ENCODE measurements around the gene NVL.

Gene NVL

GRCh38 chr1:224219612-224220059 is 110.3 kb downstream of the NVL start:
- TF ChIP-seq, protein P1, sequence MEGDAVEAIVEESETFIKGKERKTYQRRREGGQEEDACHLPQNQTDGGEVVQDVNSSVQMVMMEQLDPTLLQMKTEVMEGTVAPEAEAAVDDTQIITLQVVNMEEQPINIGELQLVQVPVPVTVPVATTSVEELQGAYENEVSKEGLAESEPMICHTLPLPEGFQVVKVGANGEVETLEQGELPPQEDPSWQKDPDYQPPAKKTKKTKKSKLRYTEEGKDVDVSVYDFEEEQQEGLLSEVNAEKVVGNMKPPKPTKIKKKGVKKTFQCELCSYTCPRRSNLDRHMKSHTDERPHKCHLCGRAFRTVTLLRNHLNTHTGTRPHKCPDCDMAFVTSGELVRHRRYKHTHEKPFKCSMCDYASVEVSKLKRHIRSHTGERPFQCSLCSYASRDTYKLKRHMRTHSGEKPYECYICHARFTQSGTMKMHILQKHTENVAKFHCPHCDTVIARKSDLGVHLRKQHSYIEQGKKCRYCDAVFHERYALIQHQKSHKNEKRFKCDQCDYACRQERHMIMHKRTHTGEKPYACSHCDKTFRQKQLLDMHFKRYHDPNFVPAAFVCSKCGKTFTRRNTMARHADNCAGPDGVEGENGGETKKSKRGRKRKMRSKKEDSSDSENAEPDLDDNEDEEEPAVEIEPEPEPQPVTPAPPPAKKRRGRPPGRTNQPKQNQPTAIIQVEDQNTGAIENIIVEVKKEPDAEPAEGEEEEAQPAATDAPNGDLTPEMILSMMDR (conservative IDR thresholded peaks at IDR 0.05; ENCODE audit: low read length), result no peak
- no peak for TF ChIP-seq EZH2phosphoT487 (IDR thresholded peaks at IDR 0.05; ENCODE audit: borderline replicate concordance)
- Histone ChIP-seq H3K4me3 (ENCODE audit: low read length, poor library complexity, severe bottlenecking) (no peak overlapping the region), H3K9me2 (replicated peaks; ENCODE audit: low read depth, low read length) (no peaks in the 10 kb centered on the region), H3K9ac (ENCODE audit: low read depth, low read length, poor library complexity, severe bottlenecking) (no peak overlapping the region), H3K4me2 (ENCODE audit: low read depth, low read length, poor library complexity, severe bottlenecking) (no peak overlapping the region), H4K20me1 (ENCODE audit: insufficient read depth, low read length, poor library complexity, severe bottlenecking) (no peaks in the 10 kb centered on the region), H3F3A (ENCODE audit: low read depth) (no peaks in the 10 kb centered on the region), H3K79me2 (ENCODE audit: insufficient read depth, low read length) (no peaks in the 10 kb centered on the region), H3K9me3 (ENCODE audit: insufficient read depth, low read depth, low read length) (no peaks in the 10 kb centered on the region), H3K36me3 (ENCODE audit: insufficient read depth, low read length) (no peaks in the 10 kb centered on the region), H3K4me1 (ENCODE audit: insufficient read depth, low read length, poor library complexity, severe bottlenecking) (no peaks in the 10 kb centered on the region), H3K27me3 (ENCODE audit: insufficient read depth, low read length, poor library complexity, severe bottlenecking) (no peaks in the 10 kb centered on the region), H2AFZ (ENCODE audit: low read length) (no peak overlapping the region)

- no peak for TF ChIP-seq EZH2phosphoT487 (IDR thresholded peaks at IDR 0.05; ENCODE audit: borderline replicate concordance)
- TF ChIP-seq, protein P1 (conservative IDR thresholded peaks at IDR 0.05; ENCODE audit: low read length), result no peak
- no peak overlapping the region for H2AFZ ChIP-seq (ENCODE audit: low read length)
- H3K36me3 ChIP-seq (ENCODE audit: insufficient read depth, low read length), result no peaks in the 10 kb centered on the region
- H3K9me2 ChIP-seq (replicated peaks; ENCODE audit: low read depth, low read length), result no peaks in the 10 kb centered on the region
- H3K9me3 ChIP-seq (ENCODE audit: insufficient read depth, low read depth, low read length), result no peaks in the 10 kb centered on the region
- H3F3A ChIP-seq (ENCODE audit: low read depth), result no peaks in the 10 kb centered on the region
- H3K79me2 ChIP-seq (ENCODE audit: insufficient read depth, low read length), result no peaks in the 10 kb centered on the region
- no peak overlapping the region for H3K4me2 ChIP-seq (ENCODE audit: low read depth, low read length, poor library complexity, severe bottlenecking)
- H3K4me3 ChIP-seq (ENCODE audit: low read length, poor library complexity, severe bottlenecking), result no peak overlapping the region
- no peaks in the 10 kb centered on the region for H3K27me3 ChIP-seq (ENCODE audit: insufficient read depth, low read length, poor library complexity, severe bottlenecking)
- no peaks in the 10 kb centered on the region for H3K4me1 ChIP-seq (ENCODE audit: insufficient read depth, low read length, poor library complexity, severe bottlenecking)
- H3K9ac ChIP-seq (ENCODE audit: low read depth, low read length, poor library complexity, severe bottlenecking), result no peak overlapping the region
- H4K20me1 ChIP-seq (ENCODE audit: insufficient read depth, low read length, poor library complexity, severe bottlenecking), result no peaks in the 10 kb centered on the region
These were observed 110.9 kb downstream of the NVL start for GRCh38 chr1:224219011-224219611.

DNA sequence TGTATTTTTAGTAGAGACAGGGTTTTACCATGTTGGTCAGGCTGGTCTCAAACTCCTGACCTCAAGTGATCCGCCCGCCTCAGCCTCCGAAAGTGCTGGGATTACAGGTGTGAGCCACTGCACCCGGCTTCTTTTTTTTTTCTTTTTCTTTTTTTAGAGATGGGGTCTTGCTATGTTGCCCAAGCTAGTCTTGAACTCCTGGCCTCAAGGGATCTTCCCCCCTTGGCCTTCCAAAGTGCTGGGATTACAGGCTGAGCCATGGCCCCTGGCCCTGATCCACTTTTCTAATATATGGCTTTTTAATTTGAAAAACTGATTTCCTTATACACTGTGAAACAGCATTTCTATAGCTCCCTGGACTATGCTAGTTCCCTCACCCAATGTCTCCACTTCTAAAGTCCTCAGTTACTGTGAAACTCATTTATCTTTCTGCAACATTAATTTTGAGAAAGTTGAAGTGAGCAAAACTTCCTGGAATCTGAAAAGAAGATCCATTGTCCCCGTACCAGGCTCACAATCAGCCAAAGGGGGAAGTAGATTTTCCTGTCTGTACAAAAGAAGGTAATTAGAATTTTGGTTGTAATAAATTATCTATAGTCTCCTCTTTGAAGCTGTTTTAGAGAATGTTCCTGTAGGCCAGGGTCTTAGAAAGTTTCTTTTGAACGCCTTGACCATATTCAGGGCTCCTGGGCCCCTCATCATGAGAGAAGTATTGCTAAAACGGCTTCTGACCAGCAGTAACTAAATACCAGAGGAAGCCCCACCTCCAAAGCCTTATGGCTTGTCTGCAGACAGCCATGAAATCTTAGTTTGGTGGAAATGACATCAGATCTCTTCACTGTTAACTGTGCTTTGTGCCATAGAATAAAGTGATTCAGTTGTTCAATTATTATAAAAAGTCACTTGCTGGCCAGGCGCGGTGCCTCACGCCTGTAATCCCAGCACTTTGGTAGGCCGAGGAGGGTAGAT is 112.0 kb downstream of the NVL start:
- no peak overlapping the region for H3K4me3 ChIP-seq (ENCODE audit: low read length, poor library complexity, severe bottlenecking)
- peak overlapping the region; percentile 85 for H2AFZ ChIP-seq (ENCODE audit: low read length)
- no peak overlapping the region for H3K4me2 ChIP-seq (ENCODE audit: low read depth, low read length, poor library complexity, severe bottlenecking)
- H3K36me3 ChIP-seq (ENCODE audit: insufficient read depth, low read length), result no peaks in the 10 kb centered on the region
- TF ChIP-seq EZH2phosphoT487 (IDR thresholded peaks at IDR 0.05; ENCODE audit: borderline replicate concordance), result no peak
- TF ChIP-seq, protein P1 (conservative IDR thresholded peaks at IDR 0.05; ENCODE audit: low read length), result no peak
- H3K9me2 ChIP-seq (replicated peaks; ENCODE audit: low read depth, low read length), result no peaks in the 10 kb centered on the region
- no peak overlapping the region for H3K9ac ChIP-seq (ENCODE audit: low read depth, low read length, poor library complexity, severe bottlenecking)
- H3K27me3 ChIP-seq (ENCODE audit: insufficient read depth, low read length, poor library complexity, severe bottlenecking), result no peaks in the 10 kb centered on the region
- no peaks in the 10 kb centered on the region for H3K9me3 ChIP-seq (ENCODE audit: insufficient read depth, low read depth, low read length)
- H3F3A ChIP-seq (ENCODE audit: low read depth), result no peaks in the 10 kb centered on the region
- no peaks in the 10 kb centered on the region for H3K4me1 ChIP-seq (ENCODE audit: insufficient read depth, low read length, poor library complexity, severe bottlenecking)
- H3K79me2 ChIP-seq (ENCODE audit: insufficient read depth, low read length), result no peaks in the 10 kb centered on the region
- H4K20me1 ChIP-seq (ENCODE audit: insufficient read depth, low read length, poor library complexity, severe bottlenecking), result no peaks in the 10 kb centered on the region

All from Loucy (cell line).